Measurements from ENCODE around the gene CDC42BPG.

The CDC42BPG gene, protein sequence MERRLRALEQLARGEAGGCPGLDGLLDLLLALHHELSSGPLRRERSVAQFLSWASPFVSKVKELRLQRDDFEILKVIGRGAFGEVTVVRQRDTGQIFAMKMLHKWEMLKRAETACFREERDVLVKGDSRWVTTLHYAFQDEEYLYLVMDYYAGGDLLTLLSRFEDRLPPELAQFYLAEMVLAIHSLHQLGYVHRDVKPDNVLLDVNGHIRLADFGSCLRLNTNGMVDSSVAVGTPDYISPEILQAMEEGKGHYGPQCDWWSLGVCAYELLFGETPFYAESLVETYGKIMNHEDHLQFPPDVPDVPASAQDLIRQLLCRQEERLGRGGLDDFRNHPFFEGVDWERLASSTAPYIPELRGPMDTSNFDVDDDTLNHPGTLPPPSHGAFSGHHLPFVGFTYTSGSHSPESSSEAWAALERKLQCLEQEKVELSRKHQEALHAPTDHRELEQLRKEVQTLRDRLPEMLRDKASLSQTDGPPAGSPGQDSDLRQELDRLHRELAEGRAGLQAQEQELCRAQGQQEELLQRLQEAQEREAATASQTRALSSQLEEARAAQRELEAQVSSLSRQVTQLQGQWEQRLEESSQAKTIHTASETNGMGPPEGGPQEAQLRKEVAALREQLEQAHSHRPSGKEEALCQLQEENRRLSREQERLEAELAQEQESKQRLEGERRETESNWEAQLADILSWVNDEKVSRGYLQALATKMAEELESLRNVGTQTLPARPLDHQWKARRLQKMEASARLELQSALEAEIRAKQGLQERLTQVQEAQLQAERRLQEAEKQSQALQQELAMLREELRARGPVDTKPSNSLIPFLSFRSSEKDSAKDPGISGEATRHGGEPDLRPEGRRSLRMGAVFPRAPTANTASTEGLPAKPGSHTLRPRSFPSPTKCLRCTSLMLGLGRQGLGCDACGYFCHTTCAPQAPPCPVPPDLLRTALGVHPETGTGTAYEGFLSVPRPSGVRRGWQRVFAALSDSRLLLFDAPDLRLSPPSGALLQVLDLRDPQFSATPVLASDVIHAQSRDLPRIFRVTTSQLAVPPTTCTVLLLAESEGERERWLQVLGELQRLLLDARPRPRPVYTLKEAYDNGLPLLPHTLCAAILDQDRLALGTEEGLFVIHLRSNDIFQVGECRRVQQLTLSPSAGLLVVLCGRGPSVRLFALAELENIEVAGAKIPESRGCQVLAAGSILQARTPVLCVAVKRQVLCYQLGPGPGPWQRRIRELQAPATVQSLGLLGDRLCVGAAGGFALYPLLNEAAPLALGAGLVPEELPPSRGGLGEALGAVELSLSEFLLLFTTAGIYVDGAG (N-terminal part only)

GRCh38 chr11:64844330-64845128 is at the start of gene CDC42BPG:
Gene CDC42BPG (minus strand): TSS chr11:64844653. CDS start chr11:64844569, 84 bp downstream.
- peak; percentile 79 for DNase-seq

DNA sequence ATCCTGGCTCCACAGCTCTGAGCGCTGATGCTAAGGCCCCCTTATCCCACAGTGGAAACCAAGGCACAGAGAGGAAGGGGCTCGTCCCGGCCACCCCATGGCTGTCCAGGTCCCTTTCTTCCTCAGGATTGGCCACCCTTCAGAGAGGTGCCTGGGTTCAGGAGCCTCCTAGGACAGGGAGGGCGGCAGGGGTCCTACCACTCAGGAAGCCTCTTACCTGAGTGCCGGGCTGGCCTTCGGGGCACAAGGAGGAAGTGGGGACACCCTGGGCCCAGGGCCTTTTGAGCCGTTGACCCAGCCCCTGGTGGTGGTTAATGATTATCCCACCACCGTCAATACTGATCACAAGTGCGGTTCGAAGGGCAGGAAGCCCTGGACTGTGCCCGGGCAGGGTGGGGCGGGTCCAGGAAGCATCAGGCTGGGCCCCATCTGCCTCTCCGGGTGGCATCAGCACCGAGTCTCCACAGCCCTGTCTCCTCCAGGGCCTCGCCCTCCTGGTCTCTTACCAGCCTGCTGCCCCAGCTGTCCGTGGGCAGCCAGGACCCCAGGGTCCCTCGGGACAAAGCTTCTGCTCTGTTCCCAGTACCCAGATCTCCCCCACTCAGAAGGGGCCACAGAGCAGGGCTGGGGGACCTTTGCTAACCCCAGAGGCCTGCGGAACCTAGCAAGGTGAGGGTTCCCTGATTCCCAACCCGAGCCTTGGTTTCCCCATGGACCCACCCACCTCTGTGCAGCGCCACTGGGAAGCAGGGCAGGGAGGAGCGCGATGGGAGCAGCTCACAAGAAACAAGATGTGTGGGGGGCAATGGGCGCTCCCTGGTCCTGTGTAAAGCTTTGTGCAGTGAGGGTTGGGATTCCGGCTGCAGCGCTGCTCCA is 49.0 kb upstream of the CDC42BPG start:
- DNase-seq: no peak

GRCh38 chr11:64892838-64893193 is 48.4 kb upstream of the CDC42BPG start:
- no peak for DNase-seq

DNA sequence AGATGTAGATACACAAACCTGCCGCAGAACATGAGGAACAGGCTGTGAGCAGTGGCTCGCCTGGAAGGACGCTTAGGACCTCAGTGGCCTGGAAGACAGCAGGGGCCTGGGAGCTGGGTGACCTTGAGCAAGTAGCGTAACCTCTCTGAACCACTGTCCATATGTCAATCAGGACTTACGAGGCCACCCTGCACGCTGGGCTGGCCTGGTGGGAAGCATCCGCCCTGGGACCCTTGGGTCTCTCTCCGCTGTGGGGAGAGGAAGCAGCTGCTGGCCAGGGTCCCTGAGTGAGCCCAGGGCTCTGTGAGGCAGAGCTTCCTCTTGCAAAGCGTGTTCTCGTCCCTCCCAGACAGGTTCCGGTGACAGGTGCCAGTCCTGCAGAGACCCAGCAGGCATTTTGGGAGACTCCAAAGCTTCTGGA is 48.0 kb upstream of the CDC42BPG start:
- DNase-seq: no peak

DNA sequence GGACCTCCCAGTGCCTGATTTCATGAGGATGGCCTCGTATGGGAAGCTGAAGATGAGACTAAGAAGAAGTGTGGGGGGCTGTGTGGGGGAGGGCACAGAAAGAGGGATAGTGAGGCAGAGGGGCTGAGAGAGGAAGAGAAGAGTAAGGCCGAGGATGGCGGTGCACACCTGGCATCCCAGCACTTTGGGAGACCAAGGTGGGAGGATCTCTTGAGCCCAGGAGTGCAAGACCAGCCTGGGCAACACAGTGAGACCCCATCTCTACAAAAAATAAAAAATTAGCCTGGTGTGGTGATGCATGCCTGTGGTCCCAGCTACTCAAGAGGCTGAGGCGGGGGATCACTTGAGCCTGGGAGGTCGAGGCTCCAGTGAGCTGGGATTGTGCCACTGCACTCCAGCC is 47.4 kb upstream of the CDC42BPG start:
- no peak for DNase-seq

DNA sequence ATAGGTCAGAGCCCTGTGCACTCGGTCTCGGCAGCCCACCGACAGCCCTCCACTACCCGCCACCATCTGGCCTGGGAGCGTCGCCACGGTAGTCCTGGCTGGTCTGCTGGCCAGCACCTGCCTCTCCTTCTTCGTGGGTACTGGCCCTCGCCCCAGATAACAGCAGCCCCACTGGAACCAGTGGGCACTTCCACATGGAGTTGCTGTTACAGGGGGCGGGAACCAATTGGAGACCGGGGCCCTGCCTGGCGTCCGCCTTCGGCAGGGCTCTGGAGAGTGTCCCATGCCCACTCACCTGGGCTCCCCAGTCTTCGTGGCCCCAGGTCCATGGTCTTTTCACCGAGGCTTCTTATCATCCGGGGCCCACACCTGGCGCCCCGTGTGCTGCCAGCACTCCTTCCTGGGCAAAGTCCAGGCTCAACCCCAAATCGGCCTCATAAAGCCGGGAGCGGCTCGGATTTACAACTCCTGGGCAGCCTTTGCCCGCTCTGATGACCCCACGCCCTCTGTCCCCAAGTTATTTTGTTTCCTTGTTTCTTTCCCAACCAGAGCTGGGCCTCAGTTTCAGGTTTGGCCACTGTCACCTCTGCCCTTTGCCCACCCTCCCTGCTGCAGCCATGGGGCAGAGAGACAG is 46.9 kb upstream of the CDC42BPG start:
- DNase-seq: no peak

- DNase-seq: no peak
Observed at GRCh38 chr11:64890522-64890939, 46.1 kb upstream of the CDC42BPG start.

- DNase-seq: no peak
Observed at GRCh38 chr11:64888729-64889511, 44.5 kb upstream of the CDC42BPG start.

GRCh38 chr11:64888406-64888728 is 43.9 kb upstream of the CDC42BPG start:
- no peak for DNase-seq

- no peak for DNase-seq
Observed at GRCh38 chr11:64887757-64888405, 43.4 kb upstream of the CDC42BPG start.

GRCh38 chr11:64887234-64887756 is 42.8 kb upstream of the CDC42BPG start:
- no peak for DNase-seq

DNA sequence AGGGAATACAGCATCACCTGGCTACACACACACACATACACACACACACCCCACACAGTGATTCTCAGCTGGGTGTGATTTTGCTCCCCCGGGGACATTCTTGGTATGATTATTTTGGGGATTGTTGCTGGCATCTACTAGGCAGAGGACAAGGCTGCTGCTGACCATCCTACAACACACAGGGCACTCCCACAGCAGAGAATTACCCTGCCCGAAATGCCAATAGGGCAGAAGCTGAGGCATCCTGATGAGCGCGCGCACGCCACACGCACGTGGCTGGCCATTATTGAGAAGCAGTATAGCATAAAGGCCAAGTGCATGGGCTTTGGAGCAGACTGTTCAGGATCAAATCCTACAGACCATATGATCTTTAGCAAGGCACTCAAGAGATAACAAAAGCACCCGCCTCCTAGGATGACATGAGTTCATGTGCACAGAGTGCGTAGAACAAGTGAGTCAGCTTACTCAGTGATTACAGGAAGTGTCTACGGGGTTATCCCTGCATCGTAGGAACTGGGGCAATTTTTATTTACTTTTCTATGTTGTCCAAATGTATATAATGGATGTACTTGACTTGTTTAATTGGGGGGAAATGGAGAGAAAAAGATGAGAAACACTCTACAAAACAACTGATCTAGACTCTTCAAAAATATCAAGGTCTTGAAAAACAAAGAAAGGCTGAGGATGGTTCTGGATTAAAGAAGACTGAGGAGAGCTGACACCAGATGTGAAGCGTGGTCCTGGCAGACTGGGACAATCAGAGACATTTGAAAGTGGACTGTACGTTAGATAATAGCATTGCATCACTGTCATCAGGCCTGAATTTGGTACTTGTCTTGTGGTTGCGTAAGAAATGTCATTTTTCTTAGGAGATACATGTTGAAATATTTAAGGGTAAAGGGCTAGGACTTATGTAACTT is 41.2 kb upstream of the CDC42BPG start:
- no peak for DNase-seq

DNA sequence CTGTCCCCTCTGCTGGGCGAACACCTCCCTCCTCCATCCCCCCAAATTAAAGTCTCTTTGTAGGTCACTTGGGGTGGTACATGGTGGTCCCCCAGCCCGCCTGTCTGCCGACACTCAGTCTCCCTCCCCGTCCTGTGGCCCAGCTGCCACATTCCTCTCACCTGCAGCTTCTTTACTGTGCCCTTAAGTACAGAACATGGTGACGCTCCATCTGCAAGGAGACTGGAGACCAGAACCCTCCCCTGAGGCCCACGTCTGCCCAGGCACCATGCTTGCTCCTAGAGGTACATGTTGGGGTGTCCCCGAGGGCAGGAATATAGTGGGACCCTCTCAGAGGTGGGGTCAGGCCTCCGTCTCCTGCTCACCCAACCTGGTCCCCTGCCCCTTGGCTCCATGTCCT is 39.6 kb upstream of the CDC42BPG start:
- no peak for DNase-seq

DNA sequence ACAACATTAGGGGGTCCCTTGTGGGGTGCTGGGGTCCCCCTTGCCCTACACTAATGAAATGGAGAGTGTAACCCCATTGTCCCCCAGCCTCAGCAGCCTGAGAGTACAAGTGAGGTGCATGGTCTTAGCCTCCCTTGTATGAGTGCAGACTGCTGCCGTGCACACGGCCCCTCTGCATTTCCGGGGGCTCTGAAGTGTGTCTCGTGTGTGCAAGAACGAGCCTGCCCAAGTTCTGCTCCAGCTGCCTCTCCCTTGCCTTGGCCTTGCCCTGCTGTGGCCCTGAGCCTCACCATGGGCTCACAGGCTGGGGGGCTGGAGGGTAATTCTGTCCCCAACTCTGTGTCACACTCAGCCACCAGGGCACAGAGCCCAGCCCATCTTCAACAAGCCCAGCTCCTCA is 39.1 kb upstream of the CDC42BPG start:
- DNase-seq: no peak

- no peak for DNase-seq
Observed at GRCh38 chr11:64882243-64882642, 37.8 kb upstream of the CDC42BPG start.

GRCh38 chr11:64881476-64881875 is 37.0 kb upstream of the CDC42BPG start:
- no peak for DNase-seq

- no peak for DNase-seq
Observed at GRCh38 chr11:64880240-64881001, 36.0 kb upstream of the CDC42BPG start.
